Activated CD8-positive, alpha-beta memory T cell treated with anti-CD3 and anti-CD28 coated beads, Interleukin-2, amount 50 U/mL, for 24 hours (primary cell): ENCODE measurements around the gene ELOA.
"Not testable (repeated sequence)": the region's sequence is repeated elsewhere in the genome, so short reads cannot be mapped to it uniquely, and the experiment has no call there.

Experiments used
- DNase-seq: peaks from one replicate; pipeline ENCODE4 v3.0.0-alpha.2; 2020; ENCODE audit errors: extremely low read depth

The ELOA gene

DNA sequence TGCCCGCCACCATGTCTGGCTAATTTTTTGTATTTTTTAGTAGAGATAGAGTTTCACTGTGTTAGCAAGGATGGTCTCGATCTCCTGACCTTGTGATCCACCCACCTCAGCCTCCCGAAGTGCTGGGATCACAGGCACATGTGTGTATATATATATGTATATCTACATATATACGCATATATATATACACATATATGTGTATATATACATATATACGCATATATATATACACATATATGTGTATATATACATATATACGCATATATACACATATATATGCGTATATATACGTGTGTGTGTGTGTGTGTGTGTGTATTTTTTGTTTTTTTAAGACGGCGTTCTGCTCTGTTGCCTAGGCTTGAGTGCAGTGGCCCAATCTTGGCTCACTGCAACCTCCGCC, 39.9 kb downstream of the ELOA start:
- DNase-seq, result not testable (repeated sequence)

DNA sequence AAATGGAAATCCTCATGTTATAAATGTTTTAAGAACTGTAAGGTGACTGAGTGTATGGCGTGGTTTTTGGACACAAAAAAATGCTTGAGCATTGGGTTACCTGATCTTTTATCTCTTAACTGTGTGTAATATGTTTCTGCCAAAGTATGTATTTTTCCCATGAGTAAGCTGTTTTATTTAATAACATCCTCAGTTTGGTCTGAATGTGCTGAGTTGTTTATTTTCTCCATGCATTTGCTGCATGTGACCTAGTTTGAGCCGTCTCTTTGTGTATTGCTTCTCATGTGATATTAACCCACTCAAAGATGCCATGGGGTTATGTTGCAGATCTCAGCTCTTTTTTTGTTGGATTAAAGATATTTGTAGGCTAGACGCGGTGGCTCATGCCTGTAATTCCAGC, 41.6 kb downstream of the ELOA start:
- DNase-seq, result no peak

DNA sequence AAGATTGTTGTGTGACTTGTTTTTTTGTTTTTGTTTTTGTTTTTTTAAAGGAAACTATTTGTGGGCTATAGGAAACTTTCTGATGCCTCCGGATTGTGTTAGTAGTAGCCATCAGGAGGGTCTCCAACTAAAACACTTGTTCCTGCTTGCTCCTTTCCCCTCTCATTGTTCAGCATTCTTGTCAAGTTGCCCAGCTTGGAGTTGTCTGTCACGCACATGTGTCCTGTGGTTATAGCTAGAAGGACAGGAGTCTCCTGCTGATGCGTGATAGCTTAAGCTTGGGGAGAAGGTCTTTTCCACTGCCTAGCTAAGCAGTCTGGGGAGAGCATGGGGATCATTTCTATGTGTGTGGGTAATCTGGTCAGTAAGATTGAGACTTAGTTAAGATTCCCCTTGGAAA, 44.4 kb downstream of the ELOA start:
- DNase-seq, result no peak

- DNase-seq, result no peak
Observed at GRCh38 chr1:23788695-23789094, 45.4 kb downstream of the ELOA start.

DNA sequence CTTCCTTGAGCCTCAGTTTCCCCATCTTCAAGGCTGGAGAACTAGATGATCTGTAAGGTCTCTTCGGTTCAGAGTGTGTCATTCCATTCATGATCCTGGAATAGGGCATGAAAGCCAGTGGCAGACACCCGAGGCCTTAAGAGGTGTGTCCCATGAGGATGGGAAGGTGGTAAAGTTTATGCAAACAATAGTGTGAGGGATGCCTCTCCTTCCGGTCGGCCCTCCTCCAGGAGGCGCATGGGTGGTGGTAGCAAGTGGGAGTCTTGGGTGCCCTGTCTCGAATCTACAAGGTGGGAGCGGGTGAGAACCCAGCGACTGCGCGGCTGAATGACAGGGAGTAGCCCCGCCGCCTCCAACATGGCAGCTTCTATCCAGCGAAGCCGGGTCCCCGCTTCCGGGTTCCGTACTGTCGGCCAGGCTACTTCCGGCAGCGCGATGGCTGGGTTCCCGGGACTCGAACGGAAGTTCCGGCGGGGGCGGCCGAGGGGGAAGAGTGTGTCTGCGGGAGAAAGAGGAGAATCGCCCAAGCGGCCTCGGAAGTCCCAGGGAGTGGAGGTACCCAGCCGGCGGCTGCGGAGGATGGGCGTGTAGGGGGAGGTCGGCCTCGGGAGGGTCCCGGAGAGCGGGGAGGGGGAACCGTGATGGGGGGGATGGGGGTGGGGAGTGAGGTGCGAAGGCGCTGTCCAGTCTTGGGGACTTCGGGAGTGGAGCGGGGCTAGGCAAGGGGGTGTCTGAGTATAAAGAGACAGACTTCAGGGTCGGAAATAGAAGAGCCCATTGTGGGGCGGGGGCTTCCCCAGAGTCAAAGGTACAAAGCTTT, 47.6 kb downstream of the ELOA start, which contains the start of gene LYPLA2:
TSS of gene LYPLA2 (plus strand) at position 450 of the 820 bp plus-strand sequence. CDS start 1,538 bp downstream, outside the sequence.
- DNase-seq, result peak; percentile 74

DNA sequence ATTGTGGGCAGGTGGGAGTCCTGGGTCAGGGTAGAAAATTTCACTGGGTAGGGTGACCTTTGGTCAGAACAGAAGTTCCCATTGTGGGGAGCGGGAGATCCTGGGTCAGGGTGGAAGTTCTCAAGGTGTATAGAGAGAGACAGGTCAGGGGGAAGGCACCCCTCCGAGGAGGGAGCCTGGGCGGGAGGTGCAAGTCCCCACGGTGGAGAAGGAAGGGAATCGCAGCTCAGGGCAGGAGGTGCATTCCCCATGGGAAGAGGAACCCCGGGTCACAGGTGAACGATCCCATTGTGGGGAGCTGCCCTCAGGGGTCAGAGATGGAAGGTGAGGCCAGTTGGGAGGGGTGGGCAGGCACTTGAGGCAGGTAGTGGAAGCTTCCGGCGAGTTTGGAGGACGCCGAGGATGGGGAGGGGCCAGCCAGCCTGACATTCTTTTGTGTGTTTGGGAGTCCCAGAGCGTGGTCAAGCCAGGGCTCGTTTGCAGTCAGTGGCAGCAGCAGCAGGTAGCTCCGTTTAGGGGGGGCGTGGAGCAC, 48.3 kb downstream of the ELOA start:
- DNase-seq, result no peak

DNA sequence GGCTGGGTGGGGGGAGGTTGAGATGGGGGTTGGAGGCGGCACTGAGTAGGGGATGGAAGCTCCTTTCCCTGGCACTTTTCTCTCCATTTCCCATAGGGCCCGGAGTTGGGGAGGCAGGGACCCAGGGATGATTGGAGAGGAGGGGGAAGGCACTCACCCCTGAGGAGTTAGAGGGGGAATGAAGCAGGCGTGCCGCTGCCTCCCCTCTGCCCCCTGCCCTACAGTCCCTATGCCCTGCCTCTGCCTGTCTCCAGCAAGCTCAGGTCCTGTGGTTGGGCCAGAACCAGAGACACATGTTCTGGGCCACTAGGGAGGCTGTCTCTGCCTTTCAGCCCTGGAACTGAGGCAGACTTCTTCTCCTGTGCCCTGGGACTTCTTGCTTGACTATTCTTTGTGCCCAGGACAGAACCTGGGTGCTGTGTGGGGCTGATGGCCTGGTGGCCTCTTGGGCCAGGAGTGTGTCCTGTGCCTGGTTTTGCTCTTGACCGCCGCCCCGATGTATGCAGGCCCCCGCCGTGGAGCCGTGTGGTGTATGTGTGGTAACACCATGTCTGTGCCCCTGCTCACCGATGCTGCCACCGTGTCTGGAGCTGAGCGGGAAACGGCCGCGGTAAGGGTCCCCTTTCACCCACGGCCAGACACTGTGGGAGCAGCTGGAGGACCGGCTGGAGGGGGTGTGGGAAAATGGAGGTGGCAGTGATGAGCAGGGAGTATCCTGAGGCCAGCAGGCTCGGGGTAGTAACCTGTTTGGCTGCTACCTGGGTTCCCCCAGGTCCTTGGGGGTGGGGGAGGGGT, 49.1 kb downstream of the ELOA start:
- no peak for DNase-seq

GRCh38 chr1:23793018-23793781, 49.9 kb downstream of the ELOA start:
- no peak for DNase-seq

- DNase-seq, result no peak
Observed at GRCh38 chr1:23793861-23794731, 50.8 kb downstream of the ELOA start.

DNA sequence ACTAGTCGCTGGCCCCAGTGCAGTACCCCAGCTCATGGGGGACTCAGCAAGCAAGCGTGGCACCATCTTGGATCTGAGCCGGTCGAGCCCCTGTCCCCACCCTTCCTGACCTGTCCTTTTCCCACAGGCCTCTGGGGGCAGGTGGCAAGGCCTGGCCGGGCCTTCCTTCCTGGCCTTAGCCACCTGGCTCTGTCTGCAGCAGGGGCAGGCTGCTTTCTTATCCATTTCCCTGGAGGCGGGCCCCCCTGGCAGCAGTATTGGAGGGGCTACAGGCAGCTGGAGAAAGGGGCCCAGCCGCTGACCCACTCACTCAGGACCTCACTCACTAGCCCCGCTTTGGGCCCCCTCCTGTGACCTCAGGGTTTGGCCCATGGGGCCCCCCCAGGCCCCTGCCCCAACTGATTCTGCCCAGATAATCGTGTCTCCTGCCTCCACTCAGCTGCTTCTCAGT, 51.5 kb downstream of the ELOA start:
- not testable (repeated sequence) for DNase-seq

DNA sequence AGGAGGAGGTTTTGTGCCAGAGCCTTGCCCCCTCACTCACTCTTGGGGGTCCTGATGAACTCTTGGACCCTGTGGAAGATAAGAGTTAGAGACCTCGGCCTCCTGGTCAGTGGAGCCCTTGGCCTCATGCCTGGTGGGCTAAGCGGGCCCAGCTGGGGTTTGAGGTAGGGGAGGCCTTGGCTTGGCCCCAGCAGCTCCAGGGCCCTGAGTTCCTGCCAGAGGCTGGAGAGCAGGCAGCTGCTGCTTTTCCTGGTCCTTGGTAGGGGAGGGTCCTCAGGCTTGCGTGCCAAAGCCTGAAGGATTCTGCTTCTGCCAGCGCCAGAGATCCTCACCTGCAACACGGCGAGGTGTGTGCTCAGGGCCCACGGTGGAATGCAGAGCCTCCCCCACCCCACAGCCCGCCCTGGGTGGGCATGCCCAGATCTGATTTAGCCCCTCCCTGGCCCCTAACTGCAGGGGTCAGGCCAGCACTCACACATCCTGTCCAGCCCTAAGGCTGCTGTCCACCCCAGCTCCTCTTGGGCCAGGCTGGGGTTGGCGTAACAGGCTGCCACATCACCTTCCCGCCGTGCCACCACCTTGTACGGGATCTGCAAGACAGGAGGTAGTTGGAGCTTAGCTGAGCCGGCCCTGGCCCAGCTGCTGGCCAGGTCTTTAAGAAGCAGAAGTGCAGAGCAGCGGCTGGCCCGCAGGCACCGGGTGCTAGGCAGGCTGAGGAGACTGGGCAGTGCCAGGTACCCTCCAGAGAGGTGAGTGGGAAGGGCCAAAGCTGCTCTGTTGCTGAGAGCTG, 52.6 kb downstream of the ELOA start:
- DNase-seq, result no peak

DNA sequence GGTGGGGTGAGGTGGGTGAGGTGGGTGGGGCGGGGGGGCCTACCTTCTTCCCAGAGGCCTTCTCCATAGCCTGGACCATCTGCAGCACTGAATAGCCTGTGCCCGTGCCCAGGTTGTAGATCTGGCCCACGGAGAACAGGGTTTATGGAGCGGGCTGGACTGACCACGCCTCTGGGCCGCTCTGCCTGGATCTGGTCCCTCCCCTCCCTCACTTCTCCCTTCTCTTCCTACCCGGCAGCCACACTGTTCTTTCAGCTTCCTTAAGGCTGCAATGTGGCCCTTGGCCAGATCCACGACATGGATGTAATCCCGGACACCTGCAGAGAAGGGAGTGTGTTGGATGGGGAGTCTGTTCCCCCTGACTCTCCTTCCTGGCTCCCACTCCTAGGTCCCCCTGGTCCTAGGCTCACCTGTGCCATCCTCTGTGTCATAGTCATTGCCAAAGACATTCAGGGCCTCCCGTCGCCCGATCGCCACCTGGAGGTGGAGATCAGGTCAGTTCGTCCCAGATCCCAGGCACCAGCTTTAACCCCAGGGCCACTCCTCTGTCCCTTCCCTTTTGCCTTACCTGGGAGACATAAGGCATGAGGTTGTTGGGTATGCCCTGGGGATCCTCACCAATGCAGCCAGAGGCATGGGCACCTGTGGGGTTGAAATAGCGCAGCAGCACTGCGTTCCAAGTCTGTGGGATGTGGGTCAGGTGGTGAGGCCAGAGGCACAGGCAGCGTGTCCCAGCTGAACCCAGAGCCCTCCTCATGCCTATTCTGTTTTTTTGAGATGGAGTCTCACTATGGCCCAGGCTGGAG, 53.4 kb downstream of the ELOA start:
- no peak for DNase-seq

GRCh38 chr1:23797478-23798448, 54.5 kb downstream of the ELOA start:
- no peak for DNase-seq

DNA sequence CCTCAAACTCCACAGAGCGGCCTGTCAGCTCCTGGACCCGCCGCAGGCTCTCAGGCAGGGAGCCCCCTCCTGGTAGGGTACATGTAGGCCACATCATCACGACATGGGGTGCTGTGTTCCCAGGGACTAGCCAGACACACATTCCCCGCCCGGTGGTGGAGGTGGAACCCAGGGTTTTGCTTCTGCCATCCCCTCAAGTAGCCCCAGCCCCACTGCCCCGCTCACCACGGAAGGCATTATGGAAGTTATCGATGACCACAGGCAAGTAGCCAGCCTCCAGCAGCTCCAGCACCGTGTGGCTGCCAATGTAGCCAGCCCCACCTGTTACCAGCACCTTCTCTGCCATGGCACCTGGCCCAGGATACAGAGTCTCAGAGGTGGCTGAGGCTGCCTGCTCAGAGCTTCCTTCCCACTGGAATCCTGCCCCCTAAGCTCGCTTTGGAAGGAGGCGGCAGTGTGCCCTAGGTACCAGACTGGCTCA, 55.4 kb downstream of the ELOA start:
- DNase-seq, result no peak

GRCh38 chr1:23799255-23799569, 55.9 kb downstream of the ELOA start:
- no peak for DNase-seq

DNA sequence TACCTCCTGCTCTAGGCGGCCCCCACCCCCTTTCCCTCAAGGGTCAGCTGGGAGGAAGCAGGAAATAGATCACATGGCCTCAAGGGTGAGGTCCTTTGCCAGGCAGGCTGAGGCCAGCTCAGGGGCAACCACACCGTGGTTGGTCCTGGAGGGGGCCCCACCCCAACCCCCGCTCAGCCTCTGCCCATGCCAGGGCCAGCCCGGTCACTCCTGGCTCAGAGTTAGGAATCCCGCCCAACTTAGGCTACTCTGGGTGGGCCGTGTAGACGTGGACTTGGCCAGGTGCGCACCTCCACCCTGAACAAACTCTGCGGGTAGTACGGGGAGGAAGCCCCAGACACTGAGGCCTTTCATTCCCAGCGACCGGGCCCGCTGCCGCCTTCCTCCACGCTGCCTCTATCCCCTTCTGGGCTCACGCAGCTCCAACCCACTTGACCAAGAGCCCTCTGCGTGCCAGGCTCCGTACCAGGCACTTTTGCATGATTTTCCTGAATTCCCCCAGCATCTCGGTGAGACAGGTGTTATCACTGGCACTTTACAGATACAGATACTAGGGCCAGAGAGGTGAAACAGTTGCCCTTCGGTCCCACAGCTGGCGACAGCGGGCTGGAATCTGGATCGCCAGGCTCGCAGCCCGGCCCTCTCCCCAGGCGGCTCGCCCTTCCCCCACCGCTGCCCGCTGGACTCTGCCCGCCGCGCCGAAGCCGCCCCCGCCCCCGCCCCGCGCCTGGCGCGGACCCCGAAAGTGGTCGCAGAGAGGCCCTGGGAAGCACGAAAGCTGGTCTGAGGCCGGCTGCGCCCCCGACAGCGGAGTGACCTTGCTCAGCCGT, 56.5 kb downstream of the ELOA start:
- no peak for DNase-seq
